OCI-LY3 (cell line): ENCODE measurements around the gene CCDC138.

Source experiments
- EZH2phosphoT487 ChIP-seq: fragments of 200-600 bp; shearing (Covaris generic); IDR thresholded peaks from 2 replicates; pipeline ENCODE4 v1.6.1; 2018; ENCODE audit warnings: antibody characterized with exemption, mixed run types, low read depth
- TF ChIP-seq, protein P1 (sequence below): fragments of 200-600, 300-600 bp; sonication (generic); IDR thresholded peaks from 2 replicates; pipeline ENCODE4 v1.5.1; 2014; ENCODE audit warnings: antibody characterized with exemption, low read length, low read depth

DNA sequence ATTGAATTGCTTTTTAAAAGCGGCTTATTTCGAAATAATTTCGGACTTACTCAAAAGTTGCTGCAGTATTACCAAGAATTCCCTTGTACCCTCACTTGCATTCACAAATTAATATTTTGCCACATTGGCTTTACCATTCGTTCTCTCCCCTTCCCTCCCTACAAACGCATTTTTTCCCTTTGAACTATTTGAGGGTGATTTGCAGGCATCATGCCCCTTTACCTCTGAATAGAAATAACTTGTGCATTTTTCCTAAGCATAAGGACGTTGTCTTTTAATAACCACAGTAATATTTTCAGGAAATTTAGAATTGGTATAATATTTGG lies 608 bp downstream of the CCDC138 start:
- TF ChIP-seq, protein P1, sequence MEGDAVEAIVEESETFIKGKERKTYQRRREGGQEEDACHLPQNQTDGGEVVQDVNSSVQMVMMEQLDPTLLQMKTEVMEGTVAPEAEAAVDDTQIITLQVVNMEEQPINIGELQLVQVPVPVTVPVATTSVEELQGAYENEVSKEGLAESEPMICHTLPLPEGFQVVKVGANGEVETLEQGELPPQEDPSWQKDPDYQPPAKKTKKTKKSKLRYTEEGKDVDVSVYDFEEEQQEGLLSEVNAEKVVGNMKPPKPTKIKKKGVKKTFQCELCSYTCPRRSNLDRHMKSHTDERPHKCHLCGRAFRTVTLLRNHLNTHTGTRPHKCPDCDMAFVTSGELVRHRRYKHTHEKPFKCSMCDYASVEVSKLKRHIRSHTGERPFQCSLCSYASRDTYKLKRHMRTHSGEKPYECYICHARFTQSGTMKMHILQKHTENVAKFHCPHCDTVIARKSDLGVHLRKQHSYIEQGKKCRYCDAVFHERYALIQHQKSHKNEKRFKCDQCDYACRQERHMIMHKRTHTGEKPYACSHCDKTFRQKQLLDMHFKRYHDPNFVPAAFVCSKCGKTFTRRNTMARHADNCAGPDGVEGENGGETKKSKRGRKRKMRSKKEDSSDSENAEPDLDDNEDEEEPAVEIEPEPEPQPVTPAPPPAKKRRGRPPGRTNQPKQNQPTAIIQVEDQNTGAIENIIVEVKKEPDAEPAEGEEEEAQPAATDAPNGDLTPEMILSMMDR, result no peak
- no peak for TF ChIP-seq EZH2phosphoT487
